PC-3 (cell line): ENCODE measurements around the gene SENP8. TPM values are rescaled to one million over a fixed set of nuclear protein-coding genes. Genes with fewer than 3 reads are reported as not detected.

Experiments
- ATAC-seq: fragments of 200-7000 bp; cut with Tn5 transposase; 2 replicates; pipeline ENCODE4 v1.9.1; 2020; ENCODE audit warnings: mild to moderate bottlenecking, moderate library complexity
- BruUV-seq: library from RNA; stranded (reverse); fragments of 400-500 nt; replicated peaks from 2 replicates; lab custom pipeline; 2021; lab: Mats Ljungman, UMichigan
- CTCF ChIA-PET: fragments of 300-600 bp; sonication (Branson Sonifier 250); formaldehyde crosslinking; loops from one replicate; lab custom pipeline; 2022; ENCODE audit warnings: antibody characterized with exemption; lab: Charles Lee
- POLR2A ChIA-PET: fragments of 300-600 bp; sonication (Branson Sonifier 250); formaldehyde crosslinking; loops from one replicate; lab custom pipeline; 2022; ENCODE audit warnings: antibody characterized with exemption; ENCODE audit not compliant: unreplicated experiment; lab: Charles Lee
- DNase-seq: peaks from one replicate; pipeline ENCODE4 v3.0.0-alpha.2; 2015
- H2AFZ ChIP-seq: fragments of 300-600 bp; sonication (generic); 2 replicates; pipeline ENCODE4 v1.6.0; 2016; ENCODE audit warnings: antibody characterized with exemption, low read length
- H3F3A ChIP-seq: fragments of 300-600 bp; sonication (generic); one replicate; pipeline ENCODE4 v1.6.0; 2017; ENCODE audit warnings: antibody characterized with exemption, low read length, control low read depth, mild to moderate bottlenecking; ENCODE audit not compliant: unreplicated experiment
- H3K27ac ChIP-seq: fragments of 300-600 bp; sonication (generic); 2 replicates; pipeline ENCODE4 v1.5.1; 2016; ENCODE audit warnings: mild to moderate bottlenecking, low read length
- H3K27me3 ChIP-seq: fragments of 300-600 bp; sonication (generic); 2 replicates; pipeline ENCODE4 v1.6.1; 2016; ENCODE audit warnings: low read length, mixed read lengths
- H3K36me3 ChIP-seq: fragments of 300-600 bp; sonication (generic); 2 replicates; pipeline ENCODE4 v1.6.1; 2016; ENCODE audit warnings: low read depth, mixed run types, low read length, mixed read lengths
- H3K4me1 ChIP-seq: fragments of 300-600 bp; sonication (generic); 2 replicates; pipeline ENCODE4 v1.5.1; 2016; ENCODE audit warnings: low read length; ENCODE audit not compliant: insufficient read depth
- H3K4me2 ChIP-seq: fragments of 300-600 bp; sonication (generic); 2 replicates; pipeline ENCODE4 v1.6.0; 2016; ENCODE audit warnings: low read length
- H3K4me3 ChIP-seq: fragments of 300-600 bp; sonication (generic); 2 replicates; pipeline ENCODE4 v1.5.1; 2016; ENCODE audit warnings: mild to moderate bottlenecking, low read length, mixed read lengths
- H3K79me2 ChIP-seq: fragments of 300-600 bp; sonication (generic); 2 replicates; pipeline ENCODE4 v1.6.1; 2017; ENCODE audit warnings: low read length, mixed read lengths
- H3K9ac ChIP-seq: fragments of 300-600 bp; sonication (generic); 2 replicates; pipeline ENCODE4 v1.6.0; 2016; ENCODE audit warnings: mild to moderate bottlenecking, low read length
- H3K9me2 ChIP-seq: fragments of 300-600 bp; sonication (generic); replicated peaks from 2 replicates; pipeline ENCODE4 v1.6.1; 2016; ENCODE audit warnings: mixed run types, low read length, mixed read lengths
- H3K9me3 ChIP-seq: fragments of 300-600 bp; sonication (generic); 2 replicates; pipeline ENCODE4 v1.6.1; 2016; ENCODE audit warnings: low read length, mixed read lengths
- H4K20me1 ChIP-seq: fragments of 300-600 bp; sonication (generic); 2 replicates; pipeline ENCODE4 v1.6.1; 2016; ENCODE audit warnings: low read length, mixed read lengths
- CTCF ChIP-seq: fragments of 300-600 bp; sonication (generic); conservative IDR thresholded peaks from 2 replicates; pipeline ENCODE4 v1.5.1; 2017; ENCODE audit warnings: antibody characterized with exemption, low read depth, mild to moderate bottlenecking, low read length
- EZH2 ChIP-seq: fragments of 300-600 bp; sonication (generic); IDR thresholded peaks from one replicate; pipeline ENCODE4 v1.6.1; 2017; ENCODE audit warnings: antibody characterized with exemption, mild to moderate bottlenecking, low read length; ENCODE audit not compliant: unreplicated experiment
- EZH2phosphoT487 ChIP-seq: fragments of 300-600 bp; sonication (generic); IDR thresholded peaks from 2 replicates; pipeline ENCODE4 v1.6.1; 2018; ENCODE audit warnings: mild to moderate bottlenecking, antibody characterized with exemption, low read length, borderline replicate concordance
- intact Hi-C: fragments of 100-400 bp; cut with micrococcal nuclease; formaldehyde crosslinking; loops from 2 replicates; pipeline ENCODE4 v1.9.0; 2023
- total RNA-seq: library from RNA; depleted of rRNA; stranded (reverse); fragments of >200 nt; gene quantifications from 2 replicates; pipeline ENCODE4 v1.2.3, GENCODE V29; 2014

Gene SENP8
- total RNA-seq, 1 experiment from 2014 or later = 4.2 TPM

- H2AFZ ChIP-seq = no peak overlapping the region
- TF ChIP-seq EZH2 (no peak), EZH2phosphoT487 (no peak), CTCF (no peak)
- no peak overlapping the region for H3K4me3 ChIP-seq
- ChIA-PET POLR2A (no interaction called here), CTCF (no interaction called here)
- H3K27ac ChIP-seq = no peak overlapping the region
- H3K79me2 ChIP-seq = no peaks in the 10 kb centered on the region
- no peak for DNase-seq
- intact Hi-C loops = no loop called here
- no peaks in the 10 kb centered on the region for H3K4me1 ChIP-seq
- H3K4me2 ChIP-seq = no peak overlapping the region
- H3F3A ChIP-seq = no peaks in the 10 kb centered on the region
- no peaks in the 10 kb centered on the region for H4K20me1 ChIP-seq
- no peak overlapping the region for H3K9ac ChIP-seq
- BruUV-seq = no TSS peak
- H3K9me2 ChIP-seq = no peaks in the 10 kb centered on the region
- H3K27me3 ChIP-seq = no peaks in the 10 kb centered on the region
- no peaks in the 10 kb centered on the region for H3K9me3 ChIP-seq
- no peaks in the 10 kb centered on the region for H3K36me3 ChIP-seq
- ATAC-seq = no peak
Measured at GRCh38 chr15:72139667-72140066, 21.5 kb downstream of the SENP8 start.

- Histone ChIP-seq H3K27ac (no peak overlapping the region), H3K9me2 (no peaks in the 10 kb centered on the region), H3K4me2 (no peak overlapping the region), H4K20me1 (no peaks in the 10 kb centered on the region), H2AFZ (no peak overlapping the region), H3F3A (no peaks in the 10 kb centered on the region), H3K79me2 (no peaks in the 10 kb centered on the region), H3K9me3 (no peaks in the 10 kb centered on the region), H3K4me1 (no peaks in the 10 kb centered on the region), H3K36me3 (no peaks in the 10 kb centered on the region), H3K4me3 (no peak overlapping the region), H3K27me3 (no peaks in the 10 kb centered on the region), H3K9ac (no peak overlapping the region)
- CTCF ChIA-PET = no interaction called here
- intact Hi-C loops = no loop called here
- BruUV-seq = no TSS peak
- POLR2A ChIA-PET = no interaction called here
- DNase-seq (no peak), ATAC-seq (no peak)
- TF ChIP-seq EZH2phosphoT487 (no peak), EZH2 (no peak), CTCF (no peak)
Measured at GRCh38 chr15:72140088-72140487, 21.9 kb downstream of the SENP8 start.

DNA sequence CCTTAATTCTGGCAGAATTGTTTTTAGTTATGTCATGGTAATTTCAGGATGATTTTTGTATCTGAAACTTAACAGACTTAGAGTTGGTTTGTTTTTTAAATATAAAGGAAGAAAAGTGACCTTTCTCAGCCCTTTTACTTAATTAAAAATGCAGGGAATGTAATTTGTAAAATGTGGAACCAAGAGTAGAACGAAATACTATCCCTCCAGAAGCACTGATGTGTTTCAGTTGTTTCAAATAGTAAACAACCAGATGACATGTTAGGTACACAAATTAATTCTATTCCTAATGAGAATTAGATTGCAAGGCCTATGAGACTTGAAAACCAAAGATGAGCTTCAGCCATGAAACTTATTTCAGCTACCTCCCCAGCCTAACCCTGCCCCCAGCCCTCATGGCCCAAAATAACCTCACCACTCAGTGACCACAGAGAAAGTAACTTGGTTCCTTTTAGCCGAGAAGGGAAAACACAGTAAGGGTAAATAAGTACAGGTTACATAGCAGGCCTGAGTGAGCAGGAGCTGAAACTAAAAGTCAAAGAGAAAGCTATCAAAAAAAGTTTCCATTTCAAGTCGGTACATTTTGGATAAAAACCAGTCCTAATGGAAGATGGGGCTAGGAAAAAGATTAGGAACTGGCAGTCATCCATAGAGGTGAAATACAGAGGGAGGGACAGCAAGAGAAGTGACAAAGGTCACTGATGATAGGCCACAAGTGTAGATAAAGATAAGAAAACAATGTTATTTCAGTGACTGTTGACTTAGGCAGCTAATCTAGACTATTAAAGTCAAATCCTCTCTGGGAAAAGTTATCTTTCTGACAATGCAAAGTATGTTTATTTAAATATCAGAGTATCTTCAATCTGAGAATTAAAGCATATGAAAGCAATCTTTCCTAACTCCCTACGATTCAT is 23.2 kb downstream of the SENP8 start:
- H4K20me1 ChIP-seq = no peaks in the 10 kb centered on the region
- H3K36me3 ChIP-seq = no peaks in the 10 kb centered on the region
- intact Hi-C loops = no loop called here
- no peak for DNase-seq
- TF ChIP-seq EZH2 (no peak), EZH2phosphoT487 (no peak), CTCF (no peak)
- no peak overlapping the region for H3K4me3 ChIP-seq
- no peaks in the 10 kb centered on the region for H3K27me3 ChIP-seq
- no peaks in the 10 kb centered on the region for H3K79me2 ChIP-seq
- POLR2A ChIA-PET = no interaction called here
- ATAC-seq = no peak
- no peak overlapping the region for H3K9ac ChIP-seq
- H3K27ac ChIP-seq = no peak overlapping the region
- H3K4me1 ChIP-seq = no peaks in the 10 kb centered on the region
- no TSS peak for BruUV-seq
- no peak overlapping the region for H3K4me2 ChIP-seq
- H3K9me2 ChIP-seq = no peaks in the 10 kb centered on the region
- no peaks in the 10 kb centered on the region for H3F3A ChIP-seq
- no peaks in the 10 kb centered on the region for H3K9me3 ChIP-seq
- 0 out of 2 replicates have a peak overlapping the region, but pooled peaks have one; percentile 9 for H2AFZ ChIP-seq
- CTCF ChIA-PET = no interaction called here
